ENCODE results near the gene CORO2B.
A peak's percentile ranks its signal among the peaks of the same experiment; 100 is the strongest.
"Not testable (repeated sequence)": the region's sequence is repeated elsewhere in the genome, so short reads cannot be mapped to it uniquely, and the experiment has no call there.

CORO2B gene

DNA sequence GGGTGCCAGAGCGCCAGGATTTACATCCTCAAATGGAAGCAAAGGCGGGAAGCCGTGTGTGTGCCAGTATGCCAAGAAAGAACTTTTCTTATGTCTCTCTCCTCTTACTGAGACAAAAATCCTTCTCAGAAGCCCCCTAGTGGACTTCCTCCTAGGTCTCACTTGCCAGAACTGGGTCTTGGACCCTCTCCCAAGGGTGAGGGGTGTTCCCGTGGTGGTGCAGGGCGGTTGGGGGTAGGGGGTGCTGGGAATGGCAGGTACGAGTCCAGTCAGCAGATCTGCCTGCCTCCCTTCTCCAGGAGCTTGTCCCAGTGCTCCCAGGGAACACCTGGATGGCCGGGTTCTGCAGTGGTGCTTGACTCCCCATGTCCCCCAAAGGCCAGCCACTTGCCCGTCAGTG is 52.0 kb downstream of the CORO2B start:
- DNase-seq: no peak

DNA sequence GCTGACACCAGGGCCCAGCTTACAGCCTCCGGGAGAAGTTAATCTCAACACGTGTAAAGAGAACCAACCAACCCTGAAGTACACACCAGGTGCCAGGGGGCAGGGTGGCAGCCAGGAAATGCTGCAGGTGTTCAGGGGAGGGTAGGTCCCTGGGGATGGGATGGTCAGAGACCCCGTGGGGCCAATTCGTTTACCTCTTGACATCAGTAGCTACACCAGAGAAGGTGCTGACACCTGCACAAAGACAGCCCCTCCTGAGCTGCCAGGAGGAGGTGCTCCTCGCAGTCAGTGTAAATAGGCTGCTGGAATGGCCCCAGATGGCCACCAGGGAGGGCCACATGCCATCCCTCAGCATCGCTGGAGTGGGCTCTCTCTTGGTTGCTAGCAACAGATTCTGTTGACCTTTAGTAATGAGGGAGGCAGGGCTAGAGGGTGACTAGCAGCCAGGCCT is 52.8 kb downstream of the CORO2B start:
- no peak for DNase-seq

DNA sequence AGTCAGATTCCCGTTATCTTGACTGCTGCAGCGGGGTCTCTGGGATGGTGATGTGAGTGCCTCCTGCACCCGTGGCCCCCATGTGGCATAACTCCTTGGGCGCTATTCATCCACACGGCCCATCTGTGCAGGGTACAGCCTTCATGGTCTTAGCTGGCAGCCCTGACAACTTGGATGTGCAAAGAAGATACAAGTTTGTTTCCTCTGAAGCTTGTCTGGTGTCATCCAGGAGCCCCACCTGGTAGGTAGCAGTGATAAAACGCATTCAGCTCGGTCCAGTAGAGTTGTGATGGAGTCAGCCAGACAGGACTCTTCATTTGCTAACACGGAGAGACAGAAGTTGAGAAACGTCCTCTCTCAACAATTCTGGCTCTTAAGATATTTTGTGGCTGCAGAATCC is 53.3 kb downstream of the CORO2B start:
- DNase-seq: no peak

DNA sequence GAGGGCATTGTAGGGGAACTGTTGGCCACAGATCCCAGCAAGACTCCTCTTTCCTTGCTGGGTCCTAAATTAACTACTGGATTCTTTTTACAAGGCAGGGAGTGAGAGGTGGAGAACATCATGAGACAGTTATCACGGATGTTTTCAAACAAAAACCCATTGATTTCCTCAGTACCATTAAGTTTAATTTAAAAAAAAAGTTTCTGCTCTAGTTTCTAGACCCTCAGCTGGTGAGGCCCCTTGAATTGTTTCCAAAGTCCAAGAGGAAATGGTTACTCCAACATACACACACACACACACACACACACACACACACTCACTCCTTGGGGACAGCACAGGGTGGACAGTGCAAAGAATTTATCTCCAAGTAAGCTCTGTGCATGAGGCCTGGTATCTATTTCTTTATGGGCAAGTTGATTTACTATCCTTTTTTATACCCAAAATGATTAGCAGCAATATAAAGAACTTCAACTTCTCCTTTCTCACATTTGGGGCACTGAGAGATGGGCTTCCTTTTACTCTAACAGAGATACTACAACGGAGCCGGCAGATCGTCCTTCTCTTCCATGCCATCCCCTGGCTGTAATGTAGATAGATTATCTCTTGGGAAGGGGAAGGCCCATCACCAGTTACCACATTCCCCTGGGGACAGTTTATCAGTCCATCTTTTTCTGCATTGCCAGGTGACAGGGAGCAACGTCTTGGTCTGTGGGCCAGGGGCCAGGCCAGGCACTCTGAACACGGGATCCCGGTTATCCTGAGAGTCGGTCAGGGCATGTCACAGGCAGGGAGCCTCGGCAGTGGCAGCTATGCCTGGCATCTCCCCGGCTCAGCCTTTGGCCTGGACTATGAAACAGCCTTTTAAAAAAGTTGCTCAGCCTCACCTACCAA is 54.7 kb downstream of the CORO2B start:
- no peak for DNase-seq

DNA sequence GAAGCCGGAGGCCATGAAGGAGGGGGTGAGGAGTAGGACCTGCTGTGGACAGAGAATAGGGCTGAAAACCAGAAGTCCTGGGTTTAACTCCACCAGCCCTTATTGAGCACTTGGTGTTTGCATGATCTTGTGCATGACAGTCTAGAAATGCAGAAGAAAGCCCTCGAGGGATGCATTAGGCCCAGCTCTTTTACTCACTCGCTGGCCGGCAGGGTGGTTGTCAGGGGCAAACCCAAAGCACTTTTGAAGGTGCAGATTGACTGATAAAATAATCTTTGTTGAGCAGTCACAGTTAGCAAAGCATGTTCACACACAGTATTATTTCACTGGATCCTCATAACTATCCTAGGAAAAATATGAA is 55.3 kb downstream of the CORO2B start:
- DNase-seq: no peak

DNA sequence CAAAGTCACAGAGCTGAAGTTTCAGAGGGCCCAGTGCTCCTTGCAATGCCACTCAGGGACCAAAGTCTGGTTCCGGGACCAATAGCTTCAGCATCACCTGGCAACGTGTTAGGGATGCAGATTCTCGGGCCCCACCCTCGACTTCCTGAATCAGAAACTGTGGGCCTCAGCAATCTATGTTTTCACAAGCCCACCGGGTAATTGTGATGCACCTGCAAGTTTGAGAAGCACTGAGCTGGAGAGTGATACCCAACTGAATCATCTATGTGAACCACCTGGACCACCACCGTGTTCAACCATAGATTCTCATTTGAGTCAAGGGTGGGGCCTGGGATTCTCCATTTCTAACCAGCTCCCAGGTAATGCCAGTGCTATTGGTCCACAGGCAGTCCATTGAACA is 55.7 kb downstream of the CORO2B start:
- DNase-seq: no peak

DNA sequence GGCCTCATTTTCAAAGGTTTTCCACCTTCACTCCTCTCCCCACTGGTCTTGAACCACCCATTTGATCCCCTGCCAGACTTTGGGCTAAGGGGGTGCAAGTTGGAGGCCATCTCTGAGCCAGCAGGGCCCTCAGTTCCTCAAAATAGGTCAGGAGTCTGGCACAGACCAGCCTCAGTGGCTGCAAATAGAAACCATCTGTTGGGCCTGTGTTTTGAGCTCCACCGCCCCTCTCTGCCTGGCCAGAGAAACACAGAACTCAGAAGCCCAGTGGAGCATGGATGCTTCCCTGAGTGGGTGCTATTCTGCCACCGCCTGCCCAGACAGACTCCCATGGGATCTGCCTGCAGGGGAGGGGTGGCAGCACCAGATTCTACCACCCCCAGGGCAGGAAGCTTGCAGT is 56.3 kb downstream of the CORO2B start:
- DNase-seq: no peak

DNA sequence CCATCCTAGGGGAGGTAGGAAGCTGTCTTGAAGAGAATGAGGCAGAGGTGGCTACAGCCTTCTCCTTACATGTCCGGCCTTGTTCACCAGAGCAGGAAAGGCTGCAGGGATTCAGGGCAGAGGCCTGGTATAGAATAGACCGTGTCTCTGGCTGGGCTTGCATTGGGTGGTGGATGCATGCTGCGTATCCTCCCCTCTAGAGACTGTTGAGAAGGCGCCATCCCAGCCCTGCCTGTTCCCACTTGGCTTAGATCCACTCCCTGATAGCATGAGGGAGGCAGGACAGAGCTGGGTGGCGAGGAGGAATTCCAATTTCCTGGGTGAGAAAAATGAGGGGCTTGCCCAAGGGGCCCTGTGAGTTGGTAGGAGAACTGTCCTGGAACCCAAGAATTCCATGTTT is 57.5 kb downstream of the CORO2B start:
- DNase-seq: no peak

DNA sequence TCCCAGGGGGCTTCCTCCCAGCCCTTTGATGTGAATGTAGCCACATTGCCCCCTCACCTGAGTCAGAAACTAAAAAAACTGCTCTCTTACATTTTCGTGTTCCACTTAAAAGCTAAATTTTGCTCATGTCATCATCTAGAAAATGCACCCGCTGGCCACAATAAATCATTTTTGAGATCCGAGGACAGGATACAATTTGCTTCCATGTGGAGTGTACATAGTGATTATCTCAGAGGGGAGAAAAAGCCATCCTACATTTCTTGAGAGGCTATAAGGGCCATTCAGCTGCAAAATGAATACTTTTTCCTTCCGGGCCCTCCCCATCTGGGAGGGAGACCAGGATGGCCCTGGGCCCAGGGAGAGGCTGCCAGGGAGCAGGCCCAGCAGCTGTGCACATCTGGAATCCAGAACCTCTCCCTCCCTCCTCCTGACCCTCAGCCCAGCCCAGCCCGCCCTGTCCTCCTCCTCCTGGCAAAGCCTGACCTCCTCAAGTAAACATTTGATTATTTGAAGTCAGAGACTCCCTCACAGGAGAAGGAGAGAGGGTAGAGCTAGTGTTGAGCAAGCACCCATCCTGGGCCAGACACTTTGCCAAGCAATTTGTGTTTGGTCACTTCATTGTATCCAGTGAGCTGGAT is 59.1 kb downstream of the CORO2B start:
- DNase-seq: no peak

DNA sequence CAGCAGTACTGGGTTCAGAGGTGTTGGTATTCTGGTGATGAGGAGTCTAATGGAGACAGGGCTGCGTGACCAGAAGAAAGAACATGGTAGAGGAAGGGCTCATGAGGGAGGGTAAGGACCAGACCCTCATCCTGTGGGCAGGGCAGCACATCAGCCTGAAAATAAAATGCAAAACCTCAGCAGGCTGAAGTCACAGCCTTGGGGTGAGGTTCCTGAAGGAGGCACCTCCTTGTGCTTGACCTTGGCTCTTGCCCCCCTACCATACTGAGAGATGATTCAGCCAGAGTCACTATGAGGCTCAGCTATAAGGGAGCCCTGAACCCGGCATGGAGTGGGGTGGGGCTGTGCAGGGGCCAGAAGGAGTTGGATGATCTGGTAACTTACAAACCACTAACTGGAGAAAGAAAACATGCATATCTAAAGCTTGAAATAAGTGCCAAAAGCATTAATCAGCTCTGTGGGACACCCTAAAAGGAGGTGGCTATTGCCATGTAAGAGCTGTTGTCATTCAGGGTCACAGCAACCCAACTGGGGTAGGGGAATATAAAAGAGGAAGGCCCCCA is 60.2 kb downstream of the CORO2B start:
- peak; percentile 82 for DNase-seq

DNA sequence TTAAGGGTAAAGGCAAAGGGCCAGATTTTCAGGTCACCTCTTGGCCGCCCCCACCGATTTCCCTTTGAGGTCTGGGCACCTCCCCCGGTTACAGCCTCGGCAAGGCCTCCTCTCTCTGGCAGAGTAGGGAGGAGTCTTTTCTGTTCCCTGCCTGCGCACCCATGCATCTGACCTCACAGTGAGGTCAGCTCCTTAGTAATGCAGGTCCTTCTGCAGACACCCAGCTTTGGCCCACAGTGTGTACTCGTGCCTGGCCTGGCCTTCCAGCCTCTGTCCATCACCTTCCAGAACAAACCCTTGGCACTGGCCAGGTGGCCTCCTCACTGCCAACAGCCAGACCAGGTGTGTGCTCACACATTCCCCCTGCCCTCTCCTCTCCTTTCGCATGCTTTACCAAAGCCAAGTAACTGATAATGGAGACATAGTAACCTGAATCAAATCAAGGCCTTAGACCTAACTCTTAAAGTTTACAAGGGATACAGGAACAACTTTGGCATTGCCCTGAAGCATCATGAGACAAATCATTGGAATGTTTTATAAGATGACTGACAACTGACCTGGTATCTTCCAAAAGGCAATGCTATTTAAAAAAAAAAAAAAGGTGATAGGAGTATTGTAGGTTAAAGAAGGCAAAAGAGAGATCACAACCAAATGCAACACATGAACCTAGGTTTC is 61.3 kb downstream of the CORO2B start:
- no peak for DNase-seq

DNA sequence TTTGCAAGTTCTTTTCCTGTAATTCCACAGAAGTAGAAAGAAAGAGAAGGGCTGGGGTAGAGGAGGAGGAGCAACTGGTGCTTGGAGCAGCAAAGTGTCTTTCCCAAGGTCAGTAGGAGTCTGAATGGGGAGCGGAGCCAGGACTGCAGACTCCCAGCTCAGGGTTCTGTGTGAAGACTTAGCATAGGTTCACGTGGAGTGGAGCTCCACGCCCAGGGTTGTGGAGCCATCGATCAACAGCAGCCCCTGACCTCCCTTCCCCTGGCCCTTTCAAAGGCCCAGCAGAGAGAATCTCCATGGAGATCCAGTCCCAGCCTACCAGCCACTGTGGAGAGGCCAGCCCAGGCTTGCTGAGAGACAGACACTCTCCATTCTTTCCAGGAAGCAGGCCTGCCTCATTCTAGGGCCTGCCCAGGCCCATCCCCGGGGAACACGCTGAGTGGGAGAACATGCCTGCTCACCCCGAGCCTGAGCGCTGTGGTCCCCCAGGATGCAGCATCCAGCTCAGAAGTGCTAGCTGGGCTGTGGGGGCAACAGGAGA is 62.1 kb downstream of the CORO2B start:
- DNase-seq: no peak

DNA sequence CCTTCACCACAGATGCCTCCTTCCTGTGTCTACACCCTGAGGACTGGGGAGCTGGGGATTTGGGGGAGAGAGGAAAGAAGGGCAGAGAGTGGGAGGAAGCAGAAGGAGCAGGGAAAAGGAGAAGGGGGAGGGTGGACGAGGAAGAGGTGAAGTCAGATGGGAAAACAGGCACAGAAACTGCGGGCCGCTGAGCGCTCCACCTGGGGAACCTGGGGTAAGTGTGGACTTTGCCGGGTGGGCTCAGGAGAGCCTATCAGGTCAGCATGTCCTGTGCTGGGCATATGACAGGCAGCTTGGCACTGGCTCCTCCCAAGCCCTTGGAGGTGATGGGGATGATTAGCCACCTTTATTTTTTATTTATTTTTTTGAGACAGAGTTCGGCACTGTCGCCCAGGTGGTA is 62.6 kb downstream of the CORO2B start:
- no peak for DNase-seq

DNA sequence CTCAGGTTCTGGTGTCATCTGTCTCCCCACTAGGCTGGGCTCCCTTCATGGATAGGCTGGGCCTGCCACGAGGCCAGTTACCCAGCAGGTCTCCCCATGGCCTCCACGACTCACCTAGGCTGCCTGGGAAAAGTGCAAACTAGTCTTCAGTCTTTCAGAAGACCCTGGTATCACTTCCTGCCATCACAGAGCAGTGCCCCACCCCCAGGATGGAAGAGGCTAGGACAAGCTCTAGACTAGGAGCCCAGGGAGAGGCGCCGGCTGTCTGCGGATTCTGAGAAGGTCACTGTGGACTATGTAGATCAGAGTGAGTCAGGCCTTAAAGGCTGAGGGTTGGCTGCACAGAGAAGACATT is 63.7 kb downstream of the CORO2B start:
- peak; percentile 41 for DNase-seq

DNA sequence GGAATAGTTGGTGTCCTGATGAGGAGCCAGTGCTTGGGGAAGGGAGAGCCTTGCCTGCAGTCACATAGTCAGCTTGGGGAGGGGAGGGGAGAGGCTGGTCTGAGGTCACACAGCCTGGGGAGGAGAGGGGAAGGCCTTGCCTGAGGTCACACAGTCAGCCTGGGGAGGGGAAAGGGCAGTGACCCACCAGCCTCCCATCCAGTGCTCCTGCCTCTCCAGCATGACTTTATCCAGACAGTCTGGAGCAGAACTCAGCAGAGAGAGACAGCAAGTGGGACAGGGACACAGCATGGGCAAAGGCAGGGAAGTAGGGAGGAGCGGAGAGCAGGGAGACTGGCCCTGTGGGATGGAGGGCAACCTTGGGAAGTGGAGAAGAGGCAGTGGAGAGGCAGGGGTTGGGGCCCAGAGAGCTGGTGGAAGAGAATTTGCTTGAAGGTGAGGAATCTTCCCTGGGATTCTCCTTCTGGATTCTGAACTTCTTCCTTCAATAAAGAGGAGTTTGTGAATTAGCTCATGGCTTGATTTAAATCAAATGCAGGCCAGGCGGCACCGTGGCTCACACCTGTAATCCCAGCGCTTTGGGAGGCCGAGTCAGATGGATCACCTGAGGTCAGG is 64.5 kb downstream of the CORO2B start:
- no peak for DNase-seq

DNA sequence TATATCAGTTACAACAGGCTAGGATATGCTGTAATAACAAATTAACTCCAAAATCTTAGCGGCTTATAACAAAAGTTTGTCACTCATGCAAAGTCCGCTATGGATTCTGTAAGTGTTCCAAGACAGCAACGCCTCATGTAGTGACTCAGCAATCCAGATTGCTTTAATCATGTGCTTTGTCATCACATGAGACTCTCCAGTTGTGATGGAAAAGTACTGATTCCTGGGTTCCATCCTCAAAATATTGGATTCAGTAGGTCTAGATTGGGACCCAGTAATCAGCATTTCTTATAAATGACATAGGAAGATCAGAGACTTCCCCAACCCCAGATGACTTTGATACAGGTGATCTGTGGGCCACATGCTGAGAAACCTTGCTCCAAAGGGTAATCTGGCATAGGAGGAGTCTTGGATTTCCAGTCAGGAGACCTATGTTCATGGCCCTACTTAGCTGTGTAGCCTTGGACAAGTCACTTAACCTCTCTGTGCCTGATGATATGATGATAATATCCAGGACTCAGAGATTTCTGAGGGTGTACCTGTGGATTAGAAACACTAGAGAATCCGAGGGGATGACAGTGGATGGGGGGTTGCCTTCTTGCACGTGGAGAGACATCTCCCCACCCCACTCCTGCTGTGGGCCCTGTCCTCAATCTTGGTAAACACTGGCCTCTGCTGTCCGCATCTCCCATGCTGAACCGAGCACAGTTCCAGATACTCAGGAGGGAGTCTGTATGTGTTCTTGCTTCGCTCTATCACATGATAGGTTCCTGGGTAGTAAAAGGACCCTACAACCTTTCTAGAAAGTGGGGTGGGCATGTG is 65.5 kb downstream of the CORO2B start:
- peak; percentile 86 for DNase-seq

DNA sequence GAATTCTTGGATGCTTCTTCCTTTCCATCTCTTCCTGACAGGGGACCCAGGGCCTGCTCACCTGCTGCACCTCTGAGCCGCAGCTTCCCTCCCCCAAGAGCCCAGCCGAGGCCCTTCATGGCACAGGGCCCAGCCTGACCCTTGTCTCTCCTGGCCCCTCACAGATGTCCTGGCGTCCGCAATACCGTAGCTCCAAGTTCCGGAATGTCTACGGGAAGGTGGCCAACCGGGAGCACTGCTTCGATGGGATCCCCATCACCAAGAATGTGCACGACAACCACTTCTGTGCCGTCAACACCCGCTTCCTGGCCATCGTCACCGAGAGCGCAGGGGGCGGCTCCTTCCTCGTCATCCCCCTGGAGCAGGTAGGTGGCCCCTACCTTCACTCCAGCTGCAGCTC is 66.2 kb downstream of the CORO2B start:
- no peak for DNase-seq

DNA sequence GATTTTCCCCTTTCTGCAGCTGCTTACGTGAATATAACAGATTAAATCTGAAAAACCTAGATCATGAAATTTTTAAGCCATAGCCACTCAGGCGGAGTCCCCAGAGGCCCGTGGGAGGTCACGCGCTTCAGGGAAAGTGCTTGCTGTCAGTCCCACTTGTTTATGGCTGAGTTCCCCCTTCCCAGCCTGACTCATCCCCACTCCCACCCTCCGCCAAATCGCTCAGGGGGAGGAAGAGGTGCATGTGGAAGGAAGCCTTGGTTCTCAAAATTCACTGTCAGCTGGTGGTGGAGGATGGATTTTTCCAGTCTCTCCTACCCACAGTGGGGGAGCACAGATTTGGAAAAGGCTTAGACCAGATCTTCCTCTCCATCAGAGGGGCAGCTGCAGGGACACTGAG is 67.4 kb downstream of the CORO2B start:
- no peak for DNase-seq

DNA sequence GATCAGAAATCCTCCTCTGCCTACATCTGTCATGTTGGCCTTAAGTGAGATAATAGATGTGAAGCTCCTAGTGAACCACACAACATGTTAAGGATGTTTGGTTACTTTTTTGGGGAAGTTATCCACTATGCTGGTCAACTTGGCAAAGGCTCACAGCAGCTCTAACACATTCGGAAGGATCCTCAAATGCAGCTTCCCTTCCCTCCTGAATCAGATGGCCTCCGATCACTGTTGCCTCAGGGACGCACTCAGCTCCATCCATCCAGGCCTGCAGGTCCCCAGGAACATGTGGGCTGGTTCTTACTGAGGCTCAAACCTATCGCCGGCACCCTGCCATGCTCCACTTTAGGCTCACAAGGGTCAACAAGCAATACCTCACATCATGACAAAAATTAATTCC is 67.9 kb downstream of the CORO2B start:
- no peak for DNase-seq

DNA sequence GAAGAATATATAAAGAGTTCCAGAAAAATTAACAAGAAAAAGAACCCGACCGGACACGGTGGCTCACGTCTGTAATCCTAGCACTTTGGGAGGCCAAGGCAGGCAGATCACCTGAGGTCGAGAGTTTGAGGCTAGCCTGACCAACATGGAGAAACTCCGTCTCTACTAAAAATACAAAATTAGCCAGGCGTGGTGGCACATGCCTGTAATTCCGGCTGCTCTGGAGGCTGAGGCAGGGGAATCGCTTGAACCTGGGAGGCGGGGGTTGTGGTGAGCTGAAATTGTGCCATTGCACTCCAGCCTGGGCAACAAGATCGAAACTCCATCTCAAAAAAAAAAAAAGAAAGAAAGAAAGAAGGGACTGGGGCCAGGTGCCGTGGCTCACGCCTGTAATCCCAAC is 68.6 kb downstream of the CORO2B start:
- DNase-seq: not testable (repeated sequence)

DNA sequence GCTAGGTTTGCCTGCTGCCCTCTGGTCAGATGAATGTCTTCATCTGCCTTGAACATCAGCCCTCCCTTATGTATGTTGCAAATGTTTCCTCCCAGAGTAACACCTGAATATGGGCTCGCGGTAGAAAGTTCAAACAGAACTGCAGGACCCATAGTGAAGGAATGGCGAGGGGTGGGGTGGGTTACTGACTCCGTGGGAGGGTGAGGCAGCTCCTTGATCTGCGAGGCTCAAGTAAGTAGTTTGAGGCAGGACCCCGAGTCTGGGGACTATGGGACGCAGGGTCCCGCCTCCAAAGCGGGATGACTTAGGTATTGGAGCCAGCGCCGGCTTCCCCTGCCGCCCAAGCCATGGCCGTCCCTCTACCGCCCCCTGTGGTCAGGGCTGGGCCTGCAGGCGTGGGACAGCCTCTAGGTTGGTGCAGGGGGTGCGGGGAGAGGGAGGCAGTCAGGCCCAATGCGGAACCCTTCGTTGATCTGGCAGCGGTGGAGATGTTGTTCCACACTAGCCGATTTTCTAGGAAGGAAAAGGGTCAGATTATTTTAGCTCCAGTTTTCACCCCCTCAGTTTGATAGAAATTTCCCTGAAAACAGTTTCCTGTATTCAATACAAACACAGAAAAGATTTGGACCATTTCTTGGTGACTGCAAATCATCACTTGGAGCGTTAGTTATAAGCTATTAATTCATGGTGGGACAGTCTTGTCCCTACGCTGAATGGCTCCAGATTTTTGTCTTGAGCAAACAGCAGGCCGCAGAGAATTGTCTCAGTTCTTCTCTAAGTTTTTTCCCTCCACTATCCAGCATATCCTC is 72.3 kb downstream of the CORO2B start:
- DNase-seq: no peak
